Mucosa of descending colon (tissue), 3 donors: Measurements from ENCODE around the gene TUBB6. TPM values are rescaled to one million over a fixed set of nuclear protein-coding genes. Genes with fewer than 3 reads are reported as not detected.

ENCODE experiments used
- ATAC-seq: fragments of 200-7000 bp; cut with Tn5 transposase; one replicate; pipeline ENCODE4 v1.9.1; 2020; ENCODE audit warnings: mild to moderate bottlenecking, moderate library complexity
- DNase-seq, 3 donors: peaks; one replicate each; pipeline ENCODE4 v3.0.0-alpha.2; 2020
- H3K36me3 ChIP-seq: fragments of 200-600 bp; one replicate; pipeline ENCODE4 v1.8.0; 2021; ENCODE audit warnings: low read depth, mild to moderate bottlenecking
- H3K4me1 ChIP-seq: fragments of 200-600 bp; one replicate; pipeline ENCODE4 v1.8.0; 2021; ENCODE audit warnings: low read depth, mild to moderate bottlenecking
- H3K4me3 ChIP-seq: fragments of 200-600 bp; one replicate; pipeline ENCODE4 v1.8.0; 2021; ENCODE audit warnings: mild to moderate bottlenecking
- H3K9me3 ChIP-seq: fragments of 200-600 bp; one replicate; pipeline ENCODE4 v1.8.0; 2021; ENCODE audit warnings: mild to moderate bottlenecking
- CTCF ChIP-seq: fragments of 200-600 bp; IDR thresholded peaks from one replicate; pipeline ENCODE4 v1.8.0; 2022; ENCODE audit warnings: antibody characterized with exemption, mild to moderate bottlenecking
- intact Hi-C, 2 donors: fragments of 100-400 bp; cut with DNase I in 1 of 2; cut with micrococcal nuclease in 1 of 2; formaldehyde crosslinking; loops; one replicate each; pipeline versions ENCODE4 v1.11.0 to v1.11.1; 2022; cut with DNase I, micrococcal nuclease
- total RNA-seq, 3 donors: library from RNA; stranded (reverse); fragmentation: NEBNext Ultra II Directional in 2 of 3; extraction: Animal tissue kit (Norgen Biotek cat#: 25700) in 2 of 3; gene quantifications; one replicate each; pipeline versions ENCODE4 v1.2.1 to v1.2.4, GENCODE V29; 2021 to 2023
- donor health status: DM: no; HTN: no; CAD: no; lungs with moderate emphysema.
- donor health status: DM: no; HTN: no; CAD: no.
- donor health status: DM: no; HTN: yes; CAD: no.

TUBB6 gene
- total RNA-seq, 3 donors from 2014 or later = 9.2 to 116 (median 32.9) TPM

GRCh38 chr18:12279781-12280531, 28.1 kb upstream of the TUBB6 start:
- Histone ChIP-seq H3K4me3 (no peak overlapping the region), H3K4me1 (no peaks in the 10 kb centered on the region), H3K9me3 (no peaks in the 10 kb centered on the region), H3K36me3 (no peaks in the 10 kb centered on the region)
- intact Hi-C loops = no loop called here
- no peak for TF ChIP-seq CTCF
- no peak for ATAC-seq
- no peak for DNase-seq

- DNase-seq (no peak), ATAC-seq (no peak)
- TF ChIP-seq CTCF = no peak
- no peaks in the 10 kb centered on the region for H3K36me3 ChIP-seq
- no peaks in the 10 kb centered on the region for H3K9me3 ChIP-seq
- no peak overlapping the region for H3K4me3 ChIP-seq
- H3K4me1 ChIP-seq = no peaks in the 10 kb centered on the region
- intact Hi-C loops = no loop called here
These were observed 26.2 kb upstream of the TUBB6 start for GRCh38 chr18:12281861-12282260.

- H3K36me3 ChIP-seq = no peaks in the 10 kb centered on the region
- peaks cover 3% of the 10 kb centered on the region for H3K4me1 ChIP-seq
- DNase-seq = no peak
- no peak for TF ChIP-seq CTCF
- intact Hi-C loops = no loop called here
- H3K9me3 ChIP-seq = no peaks in the 10 kb centered on the region
- no peak overlapping the region for H3K4me3 ChIP-seq
- no peak for ATAC-seq
These were observed 25.5 kb upstream of the TUBB6 start for GRCh38 chr18:12282442-12283039.

- no peak for TF ChIP-seq CTCF
- ATAC-seq (no peak), DNase-seq (no peak)
- H3K4me1 ChIP-seq = peaks cover 10% of the 10 kb centered on the region
- no peaks in the 10 kb centered on the region for H3K36me3 ChIP-seq
- H3K4me3 ChIP-seq = no peak overlapping the region
- intact Hi-C loops = no loop called here
- H3K9me3 ChIP-seq = no peaks in the 10 kb centered on the region
These were observed 24.8 kb upstream of the TUBB6 start for GRCh38 chr18:12283256-12283655.

GRCh38 chr18:12283666-12284065, 24.4 kb upstream of the TUBB6 start:
- no peaks in the 10 kb centered on the region for H3K9me3 ChIP-seq
- no peak for DNase-seq
- H3K4me3 ChIP-seq = no peak overlapping the region
- intact Hi-C loops = no loop called here
- TF ChIP-seq CTCF = no peak
- no peak for ATAC-seq
- H3K36me3 ChIP-seq = no peaks in the 10 kb centered on the region
- H3K4me1 ChIP-seq = peaks cover 14% of the 10 kb centered on the region
